Retina (tissue), 1 donor: Measurements from ENCODE around the gene MAP3K2.
A peak's percentile ranks its signal among the peaks of the same experiment; 100 is the strongest.

ENCODE experiments used
- DNase-seq: peaks from one replicate; pipeline ENCODE4 v3.0.0-alpha.2; 2016

MAP3K2 gene

DNA sequence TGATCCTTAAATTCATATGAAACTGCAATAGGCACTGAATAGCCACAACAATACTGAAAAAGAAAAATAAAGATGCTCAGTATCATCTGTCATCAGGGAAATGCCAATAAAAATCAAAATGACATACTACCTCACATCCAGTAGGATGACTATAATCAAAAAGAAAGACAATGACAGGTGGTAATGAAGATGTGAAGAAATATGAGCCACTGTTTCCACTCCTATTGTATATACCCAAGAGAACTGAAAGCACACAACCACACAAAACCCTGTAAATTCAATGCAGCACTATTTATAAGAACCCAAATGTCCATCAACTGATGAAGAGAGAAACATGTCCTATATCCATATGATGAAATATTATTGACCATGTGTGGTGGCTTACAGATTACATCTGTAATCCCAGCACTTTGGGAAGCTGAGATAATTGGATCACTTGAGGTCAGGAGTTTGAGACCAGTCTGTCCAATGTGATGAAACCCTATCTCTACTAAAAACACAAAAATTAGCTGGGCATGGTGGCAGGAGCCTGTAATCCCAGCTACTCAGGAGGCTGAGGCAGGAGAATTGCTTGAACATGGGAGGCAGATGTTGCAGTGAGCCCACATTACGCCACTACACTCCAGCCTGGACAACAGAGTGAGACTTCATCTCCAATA lies 39.9 kb downstream of the MAP3K2 start:
- no peak for DNase-seq

DNA sequence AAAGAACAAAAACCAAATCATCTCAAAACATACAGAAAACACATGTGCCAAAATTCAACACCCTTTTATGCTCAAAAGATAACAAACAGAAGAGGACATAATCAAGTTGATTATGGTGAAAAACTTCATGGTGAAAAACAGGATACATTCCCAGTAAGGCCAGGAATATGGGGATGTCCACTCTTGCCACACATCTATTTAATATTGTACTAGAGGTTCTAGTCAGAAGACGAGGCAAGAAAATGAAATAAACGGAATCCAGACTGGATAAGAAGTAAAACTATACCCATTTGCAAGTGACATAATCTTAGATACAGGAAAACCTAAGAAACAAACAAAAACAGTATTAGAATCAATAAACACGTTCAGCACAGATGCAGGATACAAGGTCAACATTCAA lies 40.8 kb downstream of the MAP3K2 start:
- no peak for DNase-seq

GRCh38 chr2:127343277-127343676 lies 44.5 kb downstream of the MAP3K2 start:
- no peak for DNase-seq

DNA sequence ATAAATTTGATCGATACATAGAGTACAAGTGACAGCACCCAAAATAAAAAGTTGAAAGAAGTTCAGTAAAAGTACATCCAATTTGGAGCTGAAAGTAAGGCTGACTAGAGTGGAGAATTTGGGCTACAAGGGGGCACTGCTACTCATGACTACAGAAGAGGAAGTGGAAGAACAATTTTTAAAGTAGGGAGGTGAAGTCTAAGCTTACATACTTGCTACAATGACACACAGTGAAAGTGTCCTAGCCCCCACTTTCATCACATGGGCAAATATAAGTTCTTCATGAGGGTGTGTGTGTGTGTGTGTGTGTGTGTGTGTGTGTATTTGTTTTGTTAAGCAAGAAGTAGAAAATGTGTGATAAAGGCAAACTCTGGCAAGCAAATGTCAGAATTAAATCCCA lies 45.7 kb downstream of the MAP3K2 start:
- DNase-seq = no peak

- no peak for DNase-seq
Measured at GRCh38 chr2:127332335-127332734, 55.4 kb downstream of the MAP3K2 start.

DNA sequence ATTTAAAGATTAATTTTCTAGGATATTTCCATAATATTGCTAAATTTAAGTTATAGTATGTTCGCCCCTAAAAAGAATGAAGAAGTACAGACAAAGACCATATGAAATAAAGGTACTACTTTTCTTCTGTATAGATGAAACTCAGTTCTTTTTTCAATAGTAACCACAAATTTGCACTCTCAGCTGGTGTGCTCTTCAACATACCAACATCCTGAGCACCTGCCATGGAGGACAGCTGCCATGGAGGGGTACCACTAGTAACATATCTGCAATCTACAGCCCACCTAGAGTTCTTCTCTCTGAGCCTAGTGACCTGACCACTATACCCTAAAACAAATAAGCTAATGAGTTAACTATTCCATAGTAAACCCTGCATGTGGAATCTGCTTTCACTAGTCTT lies 57.0 kb downstream of the MAP3K2 start:
- DNase-seq = no peak

- DNase-seq = no peak
Measured at GRCh38 chr2:127326289-127326945, 61.4 kb downstream of the MAP3K2 start.

DNA sequence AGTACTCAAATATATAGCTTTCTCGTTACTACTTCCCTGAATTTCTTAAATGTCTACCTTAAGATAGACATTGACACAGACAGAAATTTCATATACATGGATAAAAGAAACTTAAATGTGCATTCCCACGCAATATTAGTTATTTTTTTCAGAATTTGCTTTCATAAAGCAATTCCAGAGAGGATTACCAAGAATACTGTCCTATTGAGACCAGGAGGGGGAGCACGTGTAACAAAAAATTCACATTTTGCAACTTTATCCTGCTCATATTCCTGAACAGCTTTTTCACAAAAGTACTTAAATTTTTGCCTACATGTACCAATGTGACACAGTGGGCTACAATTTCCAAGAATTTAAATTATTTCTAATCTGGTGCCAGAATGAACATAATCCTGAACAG lies 63.1 kb downstream of the MAP3K2 start:
- DNase-seq = no peak

- no peak for DNase-seq
Measured at GRCh38 chr2:127321303-127321702, 66.5 kb downstream of the MAP3K2 start.

DNA sequence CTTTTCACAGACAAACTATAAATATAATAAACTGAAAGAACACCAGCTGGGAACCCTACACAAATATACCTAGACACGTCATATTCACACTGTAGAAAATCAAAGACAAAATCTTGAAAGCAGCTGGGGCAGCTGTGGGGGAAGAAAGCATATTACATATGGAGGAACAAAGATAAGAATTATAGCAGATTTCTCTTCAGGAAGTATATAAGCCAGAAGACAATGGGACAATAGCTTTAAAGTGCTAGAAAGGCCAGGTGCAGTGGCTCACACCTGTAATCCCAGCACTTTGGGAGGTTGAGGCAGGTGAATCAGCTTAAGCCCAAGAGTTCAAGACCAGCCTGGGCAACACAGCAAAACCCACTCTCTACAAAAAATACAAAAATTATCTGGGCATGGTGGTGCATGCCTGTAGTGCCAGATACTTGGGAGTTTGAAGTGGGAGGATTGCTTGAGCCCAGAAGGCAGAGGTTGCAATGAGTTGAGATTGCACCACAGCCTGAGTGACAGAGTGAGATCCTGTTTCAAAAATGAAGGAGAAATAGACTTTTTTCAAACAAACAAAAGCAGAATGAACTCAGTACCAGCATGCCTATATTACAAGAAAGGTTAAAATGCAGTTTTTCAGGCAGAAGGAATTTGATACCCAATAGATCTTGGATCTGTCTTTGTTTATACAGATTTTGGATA lies 67.0 kb downstream of the MAP3K2 start:
- no peak for DNase-seq

DNA sequence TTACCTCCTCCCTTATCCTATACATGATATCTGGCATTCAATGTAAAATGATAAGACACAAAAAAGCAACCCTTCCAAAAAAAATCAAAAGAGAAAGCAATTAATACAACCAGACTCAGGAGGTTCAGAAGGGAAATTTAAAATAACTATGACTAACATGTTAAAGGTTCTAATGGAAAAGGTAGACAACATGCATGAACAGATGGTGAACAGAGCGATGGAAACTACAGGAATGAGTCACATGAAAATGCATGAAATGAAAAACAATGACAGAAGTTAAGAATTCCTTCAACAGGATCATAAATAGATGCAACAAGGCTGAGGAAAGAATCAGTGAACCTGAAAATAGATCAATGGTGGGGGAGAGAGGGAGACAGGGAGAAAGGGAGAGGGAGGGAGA lies 67.7 kb downstream of the MAP3K2 start:
- DNase-seq = no peak

GRCh38 chr2:127314193-127314988 lies 73.4 kb downstream of the MAP3K2 start:
- no peak for DNase-seq

DNA sequence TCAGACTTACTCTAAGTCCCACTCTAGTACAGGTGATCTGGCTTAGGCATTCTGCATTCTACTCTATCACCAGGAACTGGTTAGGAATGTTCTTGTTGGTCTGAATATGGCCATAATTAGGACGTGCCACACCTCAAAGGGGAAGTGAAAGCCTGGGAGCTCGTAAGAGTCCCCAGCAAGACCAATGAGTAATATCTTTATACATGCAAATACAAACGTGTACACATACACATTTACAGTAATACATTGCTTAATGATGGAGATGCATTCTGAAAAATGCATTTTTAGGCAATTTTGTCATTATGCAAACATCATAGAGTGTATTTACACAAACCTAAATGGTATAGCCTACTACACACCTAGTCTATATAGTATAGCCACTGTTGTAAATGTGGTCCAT lies 74.4 kb downstream of the MAP3K2 start:
- DNase-seq = no peak

GRCh38 chr2:127310980-127311379 lies 76.8 kb downstream of the MAP3K2 start:
- DNase-seq = no peak

DNA sequence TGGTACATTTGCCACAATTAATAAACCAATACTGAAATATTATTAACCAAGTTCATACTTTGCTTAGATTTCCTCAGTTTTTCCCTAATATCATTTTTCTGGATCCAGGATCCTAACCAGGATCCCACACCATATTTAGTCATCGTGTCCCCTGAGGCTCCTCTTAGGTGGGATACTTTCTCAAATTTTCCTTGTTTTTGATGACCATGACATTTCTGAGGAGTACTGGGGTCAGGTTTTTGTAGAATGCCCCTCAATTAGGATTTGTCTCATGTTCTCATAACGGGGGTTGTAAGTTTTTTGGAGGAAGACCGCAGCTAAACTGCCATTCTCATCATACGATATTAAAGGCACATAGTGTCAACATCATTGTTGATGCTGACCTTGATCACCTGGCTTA lies 78.3 kb downstream of the MAP3K2 start:
- DNase-seq = no peak

- DNase-seq = no peak
Measured at GRCh38 chr2:127308586-127309138, 79.1 kb downstream of the MAP3K2 start.

DNA sequence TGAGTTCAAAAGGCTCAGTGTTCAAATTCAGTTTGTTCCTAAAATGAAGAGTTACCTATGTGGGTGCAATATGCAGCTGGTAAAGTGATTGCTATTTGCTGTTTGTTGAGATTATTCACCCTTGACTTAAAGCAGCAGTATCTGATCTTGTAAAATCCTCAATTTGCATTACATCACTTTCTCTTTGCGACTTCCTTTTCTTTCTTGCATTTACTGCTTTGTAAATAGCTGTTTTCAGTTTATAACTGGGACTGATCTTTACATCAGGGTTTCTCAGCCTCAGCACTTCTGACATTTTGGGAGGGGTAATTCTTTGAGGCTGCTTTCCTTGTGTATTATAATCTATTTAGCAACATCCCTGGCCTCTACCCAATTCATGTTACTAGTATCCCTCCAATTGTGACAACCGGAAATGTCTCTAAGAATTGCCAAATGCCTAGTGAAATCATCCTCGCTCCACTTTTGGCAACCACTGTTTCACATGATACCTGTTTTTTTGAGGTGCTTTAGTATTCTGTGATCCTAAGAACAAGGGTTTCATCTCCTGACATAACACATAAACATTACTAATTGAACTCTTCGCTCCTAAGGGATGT lies 81.7 kb downstream of the MAP3K2 start:
- DNase-seq = no peak

DNA sequence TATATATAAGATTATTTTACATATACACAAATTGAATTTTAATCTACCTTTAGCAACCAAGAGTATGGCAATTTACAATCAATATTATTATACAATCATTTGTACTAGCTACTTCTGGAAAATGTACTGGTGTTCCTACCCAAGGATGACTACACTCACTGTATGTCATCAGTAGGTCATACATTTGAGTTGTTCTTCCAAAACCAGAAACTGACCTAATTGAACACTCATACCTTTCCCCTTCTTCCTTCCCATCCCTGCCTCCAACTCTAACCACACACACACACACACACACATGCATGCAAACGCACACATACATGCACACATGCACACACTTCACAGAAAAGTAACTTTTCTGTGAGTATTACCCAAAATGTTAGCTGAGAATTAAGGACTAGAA lies 85.6 kb downstream of the MAP3K2 start:
- DNase-seq = no peak

DNA sequence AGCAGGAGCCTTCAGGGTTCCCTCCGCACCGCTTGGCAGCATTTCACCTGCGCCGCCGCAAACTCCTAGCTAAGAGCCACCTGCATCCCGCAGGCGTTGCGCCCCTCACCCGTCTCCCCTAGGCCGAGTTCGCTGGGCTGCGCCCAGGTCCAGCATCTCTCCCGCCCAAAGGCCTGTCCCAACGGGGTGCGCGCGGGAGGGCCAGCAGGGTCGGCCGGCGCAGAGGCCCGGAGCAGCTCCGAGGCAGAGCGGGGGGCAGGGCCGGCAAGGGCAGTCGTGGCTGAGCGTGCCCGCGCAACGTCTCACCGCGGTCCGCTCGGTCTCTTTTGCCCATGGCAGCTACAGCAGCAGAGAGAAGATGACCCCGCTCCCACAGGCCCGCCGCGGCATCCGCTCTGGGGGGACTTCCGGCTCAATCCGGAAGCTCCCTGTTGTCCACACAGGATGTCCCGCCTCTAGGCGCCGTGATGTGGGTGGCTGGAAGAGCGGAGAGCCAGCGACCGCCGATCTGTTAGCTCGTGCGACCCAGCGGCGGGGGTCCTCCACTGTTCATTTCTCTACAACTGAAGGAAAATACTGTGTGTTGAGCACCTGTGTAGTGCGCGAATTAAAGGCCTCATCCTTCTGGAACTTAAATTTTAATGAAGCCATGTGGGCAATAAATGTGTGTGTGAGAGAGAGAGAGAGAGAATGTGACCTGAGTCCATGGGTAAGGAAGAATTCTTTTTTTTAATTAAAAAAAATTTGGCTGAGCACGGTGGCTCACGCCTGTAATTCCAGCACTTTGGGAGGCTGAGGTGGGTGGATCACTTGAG lies 93.8 kb downstream of the MAP3K2 start, which contains the start of gene ERCC3:
ERCC3 (minus strand) TSS at position 397 of the 815 bp plus-strand sequence; CDS start at position 334, 63 bp downstream.
- peak; percentile 95 for DNase-seq

- no peak for DNase-seq
Measured at GRCh38 chr2:127293386-127293747, 94.4 kb downstream of the MAP3K2 start.

DNA sequence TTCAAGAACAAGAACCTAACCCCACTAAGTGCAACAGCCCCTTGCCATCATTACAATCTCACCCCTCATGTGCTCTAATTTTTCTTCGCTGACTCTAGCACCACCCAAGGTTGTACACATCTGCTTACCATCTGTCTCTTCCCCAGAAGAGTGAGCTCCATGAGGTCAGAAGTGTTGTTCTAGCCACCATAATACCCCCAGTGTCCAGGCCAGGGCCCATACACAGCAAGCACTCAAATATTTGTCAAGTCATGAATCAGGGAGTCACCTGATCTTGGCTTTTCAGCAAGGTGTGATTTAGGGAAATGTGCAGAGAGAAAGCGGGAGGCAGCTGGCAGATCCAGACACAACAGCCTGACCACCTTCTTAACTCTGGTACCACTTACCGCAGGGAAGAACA lies 99.5 kb downstream of the MAP3K2 start:
- no peak for DNase-seq

- DNase-seq = no peak
Measured at GRCh38 chr2:127283275-127283674, 104.5 kb downstream of the MAP3K2 start.
